ENCODE data around the gene RAB36.

DNA sequence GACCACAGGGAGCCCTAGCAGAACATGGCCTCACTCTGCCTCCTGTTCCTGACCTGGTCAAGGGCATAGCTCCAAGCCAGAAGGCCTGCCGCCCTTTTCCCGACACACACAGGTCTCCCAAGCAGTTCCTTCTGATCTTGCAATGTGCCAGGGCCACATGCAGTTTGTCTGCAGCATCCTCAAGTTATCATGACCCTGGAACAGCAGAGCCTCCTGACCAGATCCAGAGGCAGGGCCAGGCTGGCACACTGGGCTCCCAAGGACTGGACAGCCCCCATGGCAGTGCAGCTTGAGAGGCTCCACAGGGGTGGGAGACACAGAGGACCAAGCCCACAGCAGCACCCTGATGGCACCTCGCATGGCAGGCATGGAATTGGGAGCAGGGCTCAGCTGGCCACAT is 43.8 kb upstream of the RAB36 start:
- TF ChIP-seq, protein P1, sequence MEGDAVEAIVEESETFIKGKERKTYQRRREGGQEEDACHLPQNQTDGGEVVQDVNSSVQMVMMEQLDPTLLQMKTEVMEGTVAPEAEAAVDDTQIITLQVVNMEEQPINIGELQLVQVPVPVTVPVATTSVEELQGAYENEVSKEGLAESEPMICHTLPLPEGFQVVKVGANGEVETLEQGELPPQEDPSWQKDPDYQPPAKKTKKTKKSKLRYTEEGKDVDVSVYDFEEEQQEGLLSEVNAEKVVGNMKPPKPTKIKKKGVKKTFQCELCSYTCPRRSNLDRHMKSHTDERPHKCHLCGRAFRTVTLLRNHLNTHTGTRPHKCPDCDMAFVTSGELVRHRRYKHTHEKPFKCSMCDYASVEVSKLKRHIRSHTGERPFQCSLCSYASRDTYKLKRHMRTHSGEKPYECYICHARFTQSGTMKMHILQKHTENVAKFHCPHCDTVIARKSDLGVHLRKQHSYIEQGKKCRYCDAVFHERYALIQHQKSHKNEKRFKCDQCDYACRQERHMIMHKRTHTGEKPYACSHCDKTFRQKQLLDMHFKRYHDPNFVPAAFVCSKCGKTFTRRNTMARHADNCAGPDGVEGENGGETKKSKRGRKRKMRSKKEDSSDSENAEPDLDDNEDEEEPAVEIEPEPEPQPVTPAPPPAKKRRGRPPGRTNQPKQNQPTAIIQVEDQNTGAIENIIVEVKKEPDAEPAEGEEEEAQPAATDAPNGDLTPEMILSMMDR (IDR thresholded peaks at IDR 0.05 in 8 of 11, conservative IDR thresholded peaks at IDR 0.05 in 3 of 11): no peak
- TF ChIP-seq POLR2A (IDR thresholded peaks at IDR 0.05): no peak

Data from spleen (tissue), 7 donors.